T-cell (primary cell): ENCODE data around the gene ESPN. TPM values are rescaled to one million over a fixed set of nuclear protein-coding genes. Genes with fewer than 3 reads are reported as not detected.

Experiments
- ATAC-seq, 4 experiments: fragments of 200-7000 bp in 3 of 4; fragments of 150-1000 bp in 1 of 4; cut with Tn5 transposase; replicated peaks in 1 of 4; 1 replicate in 3 of 4; 2 replicates in 1 of 4; pipeline ENCODE4 v1.10.0; 2021; ENCODE audit warnings: moderate library complexity in 3 of 4, mild to moderate bottlenecking in 2 of 4, moderate number of reproducible peaks in 1 of 4
- CTCF ChIA-PET, 2 donors: fragments of 300-600 bp; sonication (Branson Sonifier 250); formaldehyde crosslinking; loops; one replicate each; lab custom pipeline; 2022; ENCODE audit warnings: antibody characterized with exemption in 2 of 2; lab: Charles Lee
- POLR2A ChIA-PET, 2 donors: fragments of 300-600 bp; sonication (Branson Sonifier 250); formaldehyde crosslinking; loops; one replicate each; lab custom pipeline; 2022; ENCODE audit warnings: antibody characterized with exemption in 2 of 2; lab: Charles Lee
- DNase-seq, 35 experiments: peaks; one replicate each; pipeline versions ENCODE4 v3.0.0 to v3.0.0-alpha.2; 2013 to 2023
- H3K27ac ChIP-seq: one replicate; pipeline ENCODE4 v1.5.1; 2013; ENCODE audit warnings: low read length
- H3K27me3 ChIP-seq, 2 experiments: replicated peaks in 1 of 2; 1 replicate in 1 of 2; 2 replicates in 1 of 2; pipeline versions ENCODE4 v1.6.1 to v1.7.0; 2013; ENCODE audit warnings: low read length in 1 of 2, mixed read lengths in 1 of 2; ENCODE audit not compliant: control insufficient read depth in 2 of 2, insufficient read depth in 2 of 2; ENCODE audit errors: extremely low read depth in 1 of 2
- H3K36me3 ChIP-seq, 2 donors: 1 replicate in 1 of 2; 2 replicates in 1 of 2; pipeline versions ENCODE4 v1.6.1 to v1.7.0; 2013; ENCODE audit warnings: low read length in 1 of 2; ENCODE audit not compliant: control insufficient read depth in 2 of 2, insufficient read depth in 1 of 2; ENCODE audit errors: extremely low read depth in 1 of 2
- H3K4me1 ChIP-seq, 2 experiments: 1 replicate in 1 of 2; 2 replicates in 1 of 2; pipeline versions ENCODE4 v1.6.1 to v1.7.0; 2013; ENCODE audit warnings: low read length in 2 of 2, mixed read lengths in 1 of 2; ENCODE audit not compliant: insufficient read depth in 2 of 2, control insufficient read depth in 1 of 2; ENCODE audit errors: extremely low read depth in 1 of 2
- H3K4me3 ChIP-seq, 2 donors: 1 replicate in 1 of 2; 2 replicates in 1 of 2; pipeline versions ENCODE4 v1.5.1 to v1.7.0; 2013; ENCODE audit warnings: mild to moderate bottlenecking in 2 of 2, low read length in 1 of 2, moderate library complexity in 1 of 2; ENCODE audit not compliant: control insufficient read depth in 1 of 2; ENCODE audit errors: extremely low read depth in 1 of 2
- H3K9me3 ChIP-seq: 2 replicates; pipeline ENCODE4 v1.7.0; 2013
- H3K27ac Mint-ChIP-seq, 2 donors: one replicate each; pipeline ENCODE4 v1.8.0; 2020 to 2021; ENCODE audit warnings: mild to moderate bottlenecking in 2 of 2, mixed read lengths in 2 of 2
- H3K27me3 Mint-ChIP-seq, 2 donors: one replicate each; pipeline ENCODE4 v1.8.0; 2021 to 2022; ENCODE audit warnings: mixed read lengths in 2 of 2
- H3K36me3 Mint-ChIP-seq: one replicate; pipeline ENCODE4 v1.8.0; 2021; ENCODE audit warnings: mixed read lengths
- H3K4me1 Mint-ChIP-seq, 3 donors: one replicate each; pipeline ENCODE4 v1.8.0; 2020 to 2022; ENCODE audit warnings: mixed read lengths in 3 of 3, mild to moderate bottlenecking in 1 of 3
- H3K4me3 Mint-ChIP-seq, 3 donors: one replicate each; pipeline ENCODE4 v1.8.0; 2020 to 2022; ENCODE audit warnings: mild to moderate bottlenecking in 3 of 3, mixed read lengths in 3 of 3, moderate library complexity in 3 of 3
- H3K9me3 Mint-ChIP-seq, 3 donors: one replicate each; pipeline ENCODE4 v1.8.0; 2020 to 2022; ENCODE audit warnings: mixed read lengths in 3 of 3
- WGBS: methylation state at CpG from one replicate; pipeline ENCODE4 v1.1.5; 2013; ENCODE audit warnings: missing lambda C conversion rate; ENCODE audit not compliant: insufficient coverage; 5-methylcytosine and 5-hydroxymethylcytosine counted together
- total RNA-seq, 35 experiments: library from RNA in 6 of 35; stranded (reverse) in 6 of 35; fragments of 120-200 nt in 1 of 35; gene quantifications; one replicate each; pipeline versions ENCODE4 v1.2.1 to v1.2.4 and lab custom pipeline; 2013 to 2026

Gene ESPN
- total RNA-seq, 5 donors from 2014 or later (not counting 1 experiment from before 2014, with no cell fraction given) = 2.1 to 9.2 (median 6.2) TPM

DNA sequence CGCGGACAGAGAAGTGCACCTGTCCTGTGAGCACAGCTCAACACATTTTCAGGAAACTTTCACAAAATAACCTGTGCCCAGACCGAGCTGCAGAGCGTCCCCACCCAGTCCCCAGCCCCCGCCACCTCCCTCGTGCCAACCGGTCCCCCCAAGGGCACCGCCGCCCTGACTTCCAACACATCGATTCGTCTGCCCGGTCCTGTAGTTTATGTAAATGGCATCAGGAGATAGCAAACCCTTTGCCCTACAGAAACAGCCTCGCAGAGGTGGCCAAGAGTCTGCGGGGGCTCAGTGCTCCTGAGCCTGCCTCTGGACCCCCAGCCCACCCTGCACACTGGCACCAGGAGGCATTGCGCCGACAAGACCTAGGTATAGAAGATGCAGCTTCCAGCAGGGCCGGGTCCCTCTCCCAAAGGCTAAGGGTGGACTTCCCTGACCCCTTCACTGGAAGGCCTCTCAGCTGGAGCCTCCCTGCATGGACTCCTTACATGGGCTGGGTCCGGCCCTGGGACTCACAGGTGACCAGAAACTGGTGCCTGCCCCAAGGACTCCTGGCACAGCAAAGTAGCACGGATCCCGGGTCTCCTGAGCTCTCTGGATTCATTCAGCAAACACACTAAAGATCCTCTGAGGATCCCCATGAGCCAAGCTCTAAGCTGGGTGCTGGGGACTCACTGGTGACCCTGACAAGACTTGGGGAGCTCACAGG lies 73.4 kb downstream of the ESPN start:
- H3K9me3 ChIP-seq = no peaks in the 10 kb centered on the region
- ChIA-PET POLR2A (no interaction called here), CTCF (interaction anchor here in 1 of 2 donors (0.6 kb wide), 1 partner anchor 40 kb away, joined by 3 read pairs; no protein-coding TSS in a partner anchor)
- Mint-ChIP-seq H3K36me3 (no peaks in the 10 kb centered on the region), H3K4me3 (peak overlapping the region; percentile 71 to 79 (median 76)), H3K27me3 (peaks cover 0 to 2% of the 10 kb centered on the region in 2 donors), H3K9me3 (no peaks in the 10 kb centered on the region), H3K27ac (peak overlapping the region in 1 of 2 donors; percentile 39), H3K4me1 (peaks cover 18 to 29% (median 20%) of the 10 kb centered on the region in 3 donors)
- WGBS = 65% methylated on average over 12 of the region's 20 CpGs
- H3K4me3 ChIP-seq = peak overlapping the region; percentile 66 to 69
- peaks cover 2 to 38% of the 10 kb centered on the region in 2 experiments for H3K4me1 ChIP-seq
- H3K27ac ChIP-seq = no peak overlapping the region
- ATAC-seq = no peak
- H3K36me3 ChIP-seq = no peaks in the 10 kb centered on the region
- peaks cover 0 to 37% of the 10 kb centered on the region in 2 experiments for H3K27me3 ChIP-seq
- no peak for DNase-seq

DNA sequence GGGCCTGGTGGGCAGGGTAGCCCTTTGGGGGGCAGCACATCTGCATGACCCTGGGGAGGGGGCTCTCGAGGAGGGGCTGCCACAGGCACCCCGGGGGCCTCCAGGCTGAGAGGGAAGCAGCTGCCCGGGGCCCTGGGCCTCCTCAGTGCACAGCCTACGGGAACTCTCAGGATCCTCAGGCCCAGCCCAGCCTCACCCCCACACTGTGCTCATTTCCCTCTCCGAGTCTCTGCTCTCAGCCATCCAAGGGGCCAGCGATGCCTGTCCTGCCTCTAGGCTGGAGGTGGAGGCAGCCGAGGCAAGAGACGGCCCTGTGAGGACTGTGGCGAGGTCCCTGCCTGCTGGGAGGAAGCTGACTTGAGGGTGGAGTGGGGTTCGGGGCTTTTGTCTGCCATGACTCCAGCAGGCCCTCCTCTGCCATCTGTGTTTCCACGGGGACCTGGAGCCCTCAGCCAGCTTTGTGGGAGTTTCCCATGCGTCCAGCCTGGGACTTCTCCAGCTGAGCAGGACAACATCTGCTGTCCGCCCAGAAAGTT lies 74.1 kb downstream of the ESPN start:
- ChIA-PET POLR2A (no interaction called here), CTCF (interaction anchor here in 1 of 2 donors (0.6 kb wide), 1 partner anchor 39 kb away, joined by 3 read pairs; no protein-coding TSS in a partner anchor)
- Histone ChIP-seq H3K27ac (no peak overlapping the region), H3K4me1 (peaks cover 0 to 32% of the 10 kb centered on the region in 2 experiments), H3K4me3 (no peak overlapping the region), H3K36me3 (no peaks in the 10 kb centered on the region), H3K9me3 (no peaks in the 10 kb centered on the region), H3K27me3 (peaks cover 0 to 37% of the 10 kb centered on the region in 2 experiments)
- peaks cover 14 to 25% (median 14%) of the 10 kb centered on the region in 3 donors for H3K4me1 Mint-ChIP-seq
- H3K27me3 Mint-ChIP-seq = peaks cover 0 to 2% of the 10 kb centered on the region in 2 donors
- no peaks in the 10 kb centered on the region for H3K36me3 Mint-ChIP-seq
- 78% methylated on average over 6 of the region's 13 CpGs for WGBS
- no peak overlapping the region for H3K27ac Mint-ChIP-seq
- H3K9me3 Mint-ChIP-seq = no peaks in the 10 kb centered on the region
- DNase-seq (no peak), ATAC-seq (no peak)
- peak overlapping the region in 2 of 3 donors; percentile 17 to 76 for H3K4me3 Mint-ChIP-seq

DNA sequence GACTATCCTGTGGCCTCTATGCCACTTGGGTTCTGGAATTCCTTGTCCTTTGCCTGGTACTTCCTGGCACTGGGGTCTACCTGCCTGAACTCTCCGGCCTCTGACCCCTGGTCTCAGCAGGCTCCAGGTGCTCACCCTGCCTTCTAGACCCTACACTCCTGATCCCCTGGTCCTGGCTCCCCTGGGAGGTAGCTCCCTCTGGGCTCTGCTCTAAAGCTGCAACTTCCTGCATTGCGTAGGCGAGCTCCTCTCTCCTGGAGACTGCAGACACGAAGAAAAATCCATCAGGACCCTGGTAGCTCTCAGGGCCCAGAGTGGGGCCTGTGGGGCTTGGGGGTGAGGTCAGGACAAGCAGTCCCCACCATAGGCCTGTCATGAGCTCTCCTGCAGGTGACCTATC lies 74.7 kb downstream of the ESPN start:
- ChIA-PET POLR2A (no interaction called here), CTCF (no interaction called here)
- peaks cover 0 to 37% of the 10 kb centered on the region in 2 experiments for H3K27me3 ChIP-seq
- ATAC-seq (no peak), DNase-seq (no peak)
- no peaks in the 10 kb centered on the region for H3K9me3 ChIP-seq
- Mint-ChIP-seq H3K27ac (no peak overlapping the region), H3K4me1 (peaks cover 14 to 25% (median 14%) of the 10 kb centered on the region in 3 donors), H3K9me3 (no peaks in the 10 kb centered on the region), H3K4me3 (peak overlapping the region in 2 of 3 donors; percentile 21 to 56), H3K27me3 (peaks cover 0 to 2% of the 10 kb centered on the region in 2 donors), H3K36me3 (no peaks in the 10 kb centered on the region)
- WGBS = 78% methylated on average over 4 of the region's 4 CpGs
- peaks cover 0 to 32% of the 10 kb centered on the region in 2 experiments for H3K4me1 ChIP-seq
- H3K27ac ChIP-seq = no peak overlapping the region
- H3K36me3 ChIP-seq = no peaks in the 10 kb centered on the region
- H3K4me3 ChIP-seq = no peak overlapping the region

GRCh38 chr1:6500544-6501278 lies 76.1 kb downstream of the ESPN start:
- no peak for ATAC-seq
- 86% methylated on average over 27 of the region's 27 CpGs for WGBS
- no peaks in the 10 kb centered on the region for H3K36me3 Mint-ChIP-seq
- no peaks in the 10 kb centered on the region for H3K9me3 Mint-ChIP-seq
- H3K4me3 ChIP-seq = no peak overlapping the region
- H3K27ac ChIP-seq = no peak overlapping the region
- peaks cover 0 to 28% of the 10 kb centered on the region in 2 experiments for H3K4me1 ChIP-seq
- POLR2A ChIA-PET = no interaction called here
- no peak overlapping the region for H3K27ac Mint-ChIP-seq
- H3K27me3 Mint-ChIP-seq = peaks cover 0 to 5% of the 10 kb centered on the region in 2 donors
- H3K9me3 ChIP-seq = no peaks in the 10 kb centered on the region
- no peaks in the 10 kb centered on the region for H3K36me3 ChIP-seq
- CTCF ChIA-PET = no interaction called here
- H3K4me1 Mint-ChIP-seq = peaks cover 13 to 21% (median 14%) of the 10 kb centered on the region in 3 donors
- H3K27me3 ChIP-seq = peaks cover 0 to 45% of the 10 kb centered on the region in 2 experiments
- DNase-seq = no peak
- H3K4me3 Mint-ChIP-seq = no peak overlapping the region

DNA sequence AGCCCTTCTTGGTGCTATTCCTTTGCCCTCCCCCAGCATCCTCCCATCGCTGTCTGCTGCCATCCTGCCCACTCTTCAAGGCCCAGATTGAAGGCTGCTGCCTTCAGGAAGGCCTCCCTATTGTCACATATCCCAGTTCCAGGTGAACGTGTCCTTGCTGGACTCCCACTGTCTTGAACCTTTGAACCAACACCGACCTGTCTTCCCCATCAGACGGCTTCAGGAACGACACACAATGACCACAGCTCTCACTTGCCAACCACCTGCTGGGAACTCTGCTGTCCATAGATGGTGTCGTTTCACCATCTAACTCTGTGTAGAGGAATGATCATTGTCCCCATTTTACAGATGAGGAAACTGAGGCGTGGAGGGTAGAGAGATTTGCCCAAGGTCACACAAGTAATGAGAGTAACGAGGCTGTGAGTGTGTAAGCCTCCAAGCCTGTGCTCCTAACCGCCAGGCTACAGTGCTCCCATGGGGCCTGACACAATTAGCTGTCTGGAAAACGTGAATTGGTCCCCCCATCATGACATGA lies 76.8 kb downstream of the ESPN start:
- DNase-seq (no peak), ATAC-seq (no peak)
- no peak overlapping the region for H3K27ac ChIP-seq
- Mint-ChIP-seq H3K4me1 (peaks cover 9 to 14% (median 11%) of the 10 kb centered on the region in 3 donors), H3K27me3 (peaks cover 0 to 5% of the 10 kb centered on the region in 2 donors), H3K9me3 (no peaks in the 10 kb centered on the region), H3K36me3 (no peaks in the 10 kb centered on the region), H3K27ac (no peak overlapping the region), H3K4me3 (no peak overlapping the region)
- peaks cover 0 to 50% of the 10 kb centered on the region in 2 experiments for H3K27me3 ChIP-seq
- CTCF ChIA-PET = no interaction called here
- no peaks in the 10 kb centered on the region for H3K9me3 ChIP-seq
- no peaks in the 10 kb centered on the region for H3K36me3 ChIP-seq
- peaks cover 0 to 22% of the 10 kb centered on the region in 2 experiments for H3K4me1 ChIP-seq
- POLR2A ChIA-PET = no interaction called here
- H3K4me3 ChIP-seq = no peak overlapping the region
- 75% methylated on average over 5 of the region's 10 CpGs for WGBS
